ENCODE data around the gene DHRS12.

DHRS12 gene

GRCh38 chr13:51784097-51784496, 19.9 kb downstream of the DHRS12 start:
- Histone ChIP-seq H3K9me3 (ENCODE audit: low read length) (no peaks in the 10 kb centered on the region), H3F3A (ENCODE audit: insufficient read depth, low read length) (no peaks in the 10 kb centered on the region), H3K79me2 (ENCODE audit: insufficient read depth, low read length) (no peaks in the 10 kb centered on the region), H3K4me1 (ENCODE audit: insufficient read depth, low read length, severe bottlenecking) (peaks cover 8% of the 10 kb centered on the region), H3K9me2 (ENCODE audit: low read depth, low read length) (no peaks in the 10 kb centered on the region), H2AFZ (ENCODE audit: low read length) (no peak overlapping the region), H3K36me3 (ENCODE audit: insufficient read depth, low read length) (no peaks in the 10 kb centered on the region), H4K20me1 (ENCODE audit: insufficient read depth, low read length) (no peaks in the 10 kb centered on the region), H3K4me2 (ENCODE audit: low read length) (no peak overlapping the region), H3K27ac (ENCODE audit: low read depth, low read length, poor library complexity, severe bottlenecking) (no peak overlapping the region), H3K4me3 (ENCODE audit: low read depth, low read length, poor library complexity, severe bottlenecking) (no peak overlapping the region), H3K9ac (ENCODE audit: low read length) (no peak overlapping the region), H3K27me3 (ENCODE audit: insufficient read depth, low read length) (no peaks in the 10 kb centered on the region)
- TF ChIP-seq EZH2 (IDR thresholded peaks at IDR 0.05; ENCODE audit: borderline replicate concordance, low read length) = no peak
- no peak for TF ChIP-seq CTCF (IDR thresholded peaks at IDR 0.05; ENCODE audit: low read length)

- no peak overlapping the region for H3K9ac ChIP-seq (ENCODE audit: low read length)
- no peaks in the 10 kb centered on the region for H3K36me3 ChIP-seq (ENCODE audit: insufficient read depth, low read length)
- no peak for TF ChIP-seq CTCF (IDR thresholded peaks at IDR 0.05; ENCODE audit: low read length)
- TF ChIP-seq EZH2 (IDR thresholded peaks at IDR 0.05; ENCODE audit: borderline replicate concordance, low read length) = no peak
- peaks cover 8% of the 10 kb centered on the region for H3K4me1 ChIP-seq (ENCODE audit: insufficient read depth, low read length, severe bottlenecking)
- H3K79me2 ChIP-seq (ENCODE audit: insufficient read depth, low read length) = no peaks in the 10 kb centered on the region
- H3K27ac ChIP-seq (ENCODE audit: low read depth, low read length, poor library complexity, severe bottlenecking) = no peak overlapping the region
- no peak overlapping the region for H3K4me2 ChIP-seq (ENCODE audit: low read length)
- no peak overlapping the region for H3K4me3 ChIP-seq (ENCODE audit: low read depth, low read length, poor library complexity, severe bottlenecking)
- H3F3A ChIP-seq (ENCODE audit: insufficient read depth, low read length) = no peaks in the 10 kb centered on the region
- H2AFZ ChIP-seq (ENCODE audit: low read length) = no peak overlapping the region
- H3K9me3 ChIP-seq (ENCODE audit: low read length) = no peaks in the 10 kb centered on the region
- no peaks in the 10 kb centered on the region for H3K27me3 ChIP-seq (ENCODE audit: insufficient read depth, low read length)
- no peaks in the 10 kb centered on the region for H4K20me1 ChIP-seq (ENCODE audit: insufficient read depth, low read length)
- no peaks in the 10 kb centered on the region for H3K9me2 ChIP-seq (ENCODE audit: low read depth, low read length)
Measured at GRCh38 chr13:51783428-51784094, 20.4 kb downstream of the DHRS12 start.

- no peak overlapping the region for H3K27ac ChIP-seq (ENCODE audit: low read depth, low read length, poor library complexity, severe bottlenecking)
- H3K9me2 ChIP-seq (ENCODE audit: low read depth, low read length) = no peaks in the 10 kb centered on the region
- H4K20me1 ChIP-seq (ENCODE audit: insufficient read depth, low read length) = no peaks in the 10 kb centered on the region
- H3K9me3 ChIP-seq (ENCODE audit: low read length) = no peaks in the 10 kb centered on the region
- H3K4me3 ChIP-seq (ENCODE audit: low read depth, low read length, poor library complexity, severe bottlenecking) = no peak overlapping the region
- no peaks in the 10 kb centered on the region for H3F3A ChIP-seq (ENCODE audit: insufficient read depth, low read length)
- no peaks in the 10 kb centered on the region for H3K79me2 ChIP-seq (ENCODE audit: insufficient read depth, low read length)
- H3K36me3 ChIP-seq (ENCODE audit: insufficient read depth, low read length) = no peaks in the 10 kb centered on the region
- TF ChIP-seq CTCF (IDR thresholded peaks at IDR 0.05; ENCODE audit: low read length) (no peak), EZH2 (IDR thresholded peaks at IDR 0.05; ENCODE audit: borderline replicate concordance, low read length) (no peak)
- H2AFZ ChIP-seq (ENCODE audit: low read length) = no peak overlapping the region
- H3K9ac ChIP-seq (ENCODE audit: low read length) = no peak overlapping the region
- H3K27me3 ChIP-seq (ENCODE audit: insufficient read depth, low read length) = no peaks in the 10 kb centered on the region
- H3K4me1 ChIP-seq (ENCODE audit: insufficient read depth, low read length, severe bottlenecking) = peaks cover 8% of the 10 kb centered on the region
- no peak overlapping the region for H3K4me2 ChIP-seq (ENCODE audit: low read length)
Measured at GRCh38 chr13:51782026-51782710, 21.8 kb downstream of the DHRS12 start.

Data from OCI-LY1 (cell line).